Measurements from ENCODE around the gene RAD51B.

Gene RAD51B

DNA sequence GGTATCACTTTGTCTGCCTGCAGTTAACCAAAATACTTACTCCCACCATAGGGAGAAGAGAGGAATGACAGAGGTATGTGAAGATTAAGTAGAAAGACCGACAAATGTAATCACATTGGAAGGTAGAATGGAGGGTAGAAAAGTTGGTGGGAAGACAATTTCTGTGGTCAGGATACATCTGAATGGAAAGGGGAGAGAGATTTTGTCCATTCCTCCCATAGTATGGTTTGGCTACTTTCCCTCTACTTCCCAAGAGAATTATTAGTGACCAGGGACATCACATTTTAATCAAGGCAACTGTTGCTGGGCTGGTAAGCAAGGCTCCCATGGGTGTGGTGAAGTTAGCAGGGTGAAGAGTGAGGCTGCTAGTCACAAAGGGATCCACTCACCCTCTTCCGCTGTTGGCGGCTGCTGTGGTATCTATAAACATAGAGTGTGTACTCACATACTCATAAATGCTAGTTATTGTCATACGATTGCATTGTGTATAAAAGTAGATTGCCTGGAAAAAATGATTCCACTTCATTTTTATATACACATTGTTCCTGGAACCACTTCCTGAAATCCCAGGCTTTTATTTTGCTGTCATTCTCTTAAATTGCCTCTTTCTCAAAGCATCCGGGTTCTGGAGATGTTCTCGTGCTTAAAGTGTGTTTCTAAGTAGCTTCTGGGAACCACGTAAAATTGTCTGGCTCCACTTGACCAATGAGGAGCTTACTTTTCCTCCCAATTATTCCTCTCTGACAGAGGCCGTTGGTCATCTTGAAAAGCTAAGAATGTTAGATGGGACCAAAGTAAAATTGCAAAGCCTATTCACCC, 560.1 kb downstream of the RAD51B start:
- in situ Hi-C loops (cut with HindIII; ENCODE audit: low pct_unique_long_range_greater_than_20kb, low sequenced_read_pairs) = no loop called here
- no peak for TF ChIP-seq JUND (IDR thresholded peaks at IDR 0.05; ENCODE audit: low read depth)
- no peak for DNase-seq (ENCODE audit: low read depth in 1 of 2, low spot score in 1 of 2)

DNA sequence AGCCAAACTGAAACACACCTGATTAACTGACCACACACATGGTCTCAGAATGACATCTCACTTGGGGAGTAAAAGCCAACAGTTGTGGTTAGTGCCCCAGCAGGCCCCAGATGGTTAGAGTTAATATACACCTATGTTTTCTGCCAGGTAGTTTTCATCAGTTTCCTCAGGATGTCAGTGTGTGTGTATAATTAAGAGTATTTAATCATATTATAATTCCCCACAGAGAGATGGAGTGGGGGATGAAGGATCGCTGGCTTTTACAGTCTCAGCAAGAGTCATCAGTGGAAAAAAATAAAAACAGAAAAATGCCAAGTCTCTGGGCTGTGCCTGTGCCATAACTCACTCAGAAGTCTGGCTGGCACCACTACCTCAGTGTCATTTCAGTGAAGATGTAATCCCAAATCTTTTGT, 560.8 kb downstream of the RAD51B start:
- TF ChIP-seq JUND (IDR thresholded peaks at IDR 0.05; ENCODE audit: low read depth) = no peak
- in situ Hi-C loops (cut with HindIII; ENCODE audit: low pct_unique_long_range_greater_than_20kb, low sequenced_read_pairs) = no loop called here
- DNase-seq (ENCODE audit: low read depth in 1 of 2, low spot score in 1 of 2) = no peak

DNA sequence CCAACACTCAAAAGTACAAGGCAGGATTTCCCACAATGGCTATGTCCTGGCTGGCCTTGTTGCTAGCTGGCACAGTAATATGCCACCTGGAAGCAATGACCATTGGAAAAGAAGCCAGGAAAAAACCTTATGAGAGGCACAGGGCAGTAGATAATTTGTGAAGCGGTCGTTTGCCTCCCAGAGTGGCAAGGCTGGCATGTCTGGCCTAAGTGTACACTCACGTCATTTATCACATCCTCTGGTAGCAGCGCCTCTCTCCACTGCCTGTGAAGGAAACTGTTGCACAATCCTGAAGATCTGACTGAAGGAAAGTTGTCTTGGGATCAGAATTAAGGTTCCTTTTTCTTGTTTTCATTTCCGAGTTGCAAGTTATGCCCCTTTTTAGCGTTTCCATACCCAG, 564.8 kb downstream of the RAD51B start:
- TF ChIP-seq JUND (IDR thresholded peaks at IDR 0.05; ENCODE audit: low read depth) = no peak
- in situ Hi-C loops (cut with HindIII; ENCODE audit: low pct_unique_long_range_greater_than_20kb, low sequenced_read_pairs) = no loop called here
- DNase-seq (ENCODE audit: low read depth in 1 of 2, low spot score in 1 of 2) = no peak

DNA sequence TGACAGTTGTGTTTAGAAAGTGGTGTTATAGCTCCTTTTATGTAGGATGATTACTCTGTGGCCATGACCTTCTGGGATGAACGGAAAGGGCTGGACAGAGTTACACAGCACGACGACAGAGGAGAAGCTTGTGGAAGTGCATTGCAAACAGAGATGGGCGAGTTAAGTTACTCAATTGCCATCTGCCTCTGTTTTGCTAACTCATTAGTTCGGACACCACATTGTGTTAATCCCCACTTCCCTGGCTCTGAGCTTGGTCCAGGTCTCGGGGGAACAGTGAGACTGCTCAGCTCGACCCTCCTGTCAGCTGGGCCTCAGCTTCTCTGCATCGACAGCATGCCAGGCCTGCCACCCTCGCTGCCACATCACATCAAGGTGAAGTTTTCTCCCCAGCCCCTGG, 565.3 kb downstream of the RAD51B start:
- no peak for TF ChIP-seq JUND (IDR thresholded peaks at IDR 0.05; ENCODE audit: low read depth)
- DNase-seq (ENCODE audit: low read depth in 1 of 2, low spot score in 1 of 2) = no peak
- in situ Hi-C loops (cut with HindIII; ENCODE audit: low pct_unique_long_range_greater_than_20kb, low sequenced_read_pairs) = no loop called here

DNA sequence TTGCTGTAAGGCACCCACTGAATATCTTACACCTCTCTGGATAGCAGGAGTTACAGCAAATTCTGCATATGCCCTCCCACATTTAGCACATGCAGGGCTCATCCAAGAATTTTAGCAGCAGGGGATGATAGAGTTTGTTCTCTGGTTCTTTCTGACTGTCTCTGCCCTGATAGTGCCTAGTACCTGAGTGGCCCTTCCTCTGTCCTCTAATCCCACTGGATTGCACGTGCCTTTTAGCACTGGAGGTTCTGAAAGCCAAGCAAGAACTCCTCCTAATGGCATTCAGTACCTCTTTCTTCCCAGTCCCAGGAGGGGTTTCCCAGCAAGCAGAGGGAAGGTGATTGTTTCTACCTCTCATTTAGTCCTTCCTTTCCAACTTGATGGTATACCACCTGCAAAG, 566.9 kb downstream of the RAD51B start:
- no peak for TF ChIP-seq JUND (IDR thresholded peaks at IDR 0.05; ENCODE audit: low read depth)
- in situ Hi-C loops (cut with HindIII; ENCODE audit: low pct_unique_long_range_greater_than_20kb, low sequenced_read_pairs) = no loop called here

DNA sequence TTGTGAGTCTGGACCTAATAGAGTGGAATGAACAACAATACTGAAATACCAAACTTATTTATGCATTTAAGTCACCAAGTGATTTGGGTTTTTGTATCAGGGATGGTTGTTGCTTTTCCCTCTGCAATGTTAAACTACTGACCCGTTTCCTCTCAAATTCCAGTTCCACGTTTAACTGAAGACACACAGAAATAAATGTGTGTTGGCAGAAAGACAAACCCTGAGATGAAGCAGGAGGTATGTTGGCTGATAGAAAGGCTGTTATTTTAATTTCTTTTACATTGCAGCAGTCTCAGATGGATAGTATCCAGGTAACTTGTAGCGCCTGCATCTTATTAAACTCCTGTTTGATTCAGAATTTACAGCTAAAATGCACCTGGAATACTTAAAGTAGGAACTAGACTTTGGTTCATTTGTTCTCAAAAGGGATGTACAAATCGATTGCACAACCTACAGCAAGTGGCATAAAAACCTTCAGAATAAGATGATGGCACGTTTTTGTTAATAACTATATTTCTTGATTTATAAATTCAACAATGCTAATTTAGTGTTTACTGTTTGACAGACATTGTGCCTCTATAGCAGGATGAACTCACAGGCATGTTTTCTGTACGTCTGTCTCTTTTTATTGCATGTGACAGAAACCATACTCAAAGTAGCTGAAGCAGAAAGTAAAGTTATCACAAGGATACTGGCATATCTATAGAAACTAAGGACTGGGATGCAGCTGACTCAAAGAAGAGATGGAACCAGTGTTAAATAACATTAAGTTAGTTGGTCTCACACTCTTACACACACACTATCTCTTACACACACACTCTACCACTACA, 567.6 kb downstream of the RAD51B start:
- in situ Hi-C loops (cut with HindIII; ENCODE audit: low pct_unique_long_range_greater_than_20kb, low sequenced_read_pairs) = no loop called here
- TF ChIP-seq JUND (IDR thresholded peaks at IDR 0.05; ENCODE audit: low read depth) = no peak
- no peak for DNase-seq (ENCODE audit: low read depth in 1 of 2, low spot score in 1 of 2)

More for the DNA sequence above, 566.9 kb downstream of the RAD51B start:
- no peak for DNase-seq (ENCODE audit: low read depth in 1 of 2, low spot score in 1 of 2)

DNA sequence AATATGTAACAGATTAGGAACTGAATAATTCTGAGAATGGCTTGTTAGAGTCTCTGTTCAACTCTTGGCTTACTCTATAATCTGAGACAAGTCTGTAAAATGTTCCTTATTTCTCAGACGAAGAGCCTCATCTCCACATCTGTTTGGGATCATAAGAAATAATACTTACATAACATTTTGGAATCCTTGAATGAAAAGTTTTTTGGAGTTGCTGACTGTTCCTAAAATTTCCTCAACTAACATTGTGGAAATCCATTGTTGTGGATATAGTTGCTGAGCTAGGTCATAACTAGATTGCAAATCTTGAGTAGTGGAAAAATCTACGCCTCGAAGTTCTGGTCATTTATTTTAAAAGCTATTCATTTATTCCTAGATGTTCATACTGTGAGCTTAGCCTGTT, 570.4 kb downstream of the RAD51B start:
- in situ Hi-C loops (cut with HindIII; ENCODE audit: low pct_unique_long_range_greater_than_20kb, low sequenced_read_pairs) = no loop called here
- DNase-seq (ENCODE audit: low read depth in 1 of 2, low spot score in 1 of 2) = no peak
- no peak for TF ChIP-seq JUND (IDR thresholded peaks at IDR 0.05; ENCODE audit: low read depth)

DNA sequence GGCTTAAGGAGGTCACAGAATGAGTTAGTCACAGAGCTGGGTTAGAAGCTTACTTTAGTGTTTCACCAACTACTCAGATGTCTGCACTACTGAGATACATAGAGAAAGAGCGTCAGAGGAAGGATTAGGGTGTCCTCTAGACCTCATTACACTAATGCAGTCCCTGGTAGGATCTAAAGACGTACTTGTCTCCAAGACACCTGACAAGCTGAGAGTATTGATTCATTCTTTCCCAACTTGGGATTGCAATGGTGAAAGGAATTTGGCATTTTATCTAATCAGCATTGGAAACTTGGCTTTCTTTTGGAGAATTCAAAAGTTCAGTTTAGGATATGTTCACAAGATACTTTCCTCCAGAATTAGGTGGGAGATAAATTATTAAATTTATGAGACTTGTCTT, 571.2 kb downstream of the RAD51B start:
- TF ChIP-seq JUND (IDR thresholded peaks at IDR 0.05; ENCODE audit: low read depth) = no peak
- DNase-seq (ENCODE audit: low read depth in 1 of 2, low spot score in 1 of 2) = no peak
- in situ Hi-C loops (cut with HindIII; ENCODE audit: low pct_unique_long_range_greater_than_20kb, low sequenced_read_pairs) = no loop called here

DNA sequence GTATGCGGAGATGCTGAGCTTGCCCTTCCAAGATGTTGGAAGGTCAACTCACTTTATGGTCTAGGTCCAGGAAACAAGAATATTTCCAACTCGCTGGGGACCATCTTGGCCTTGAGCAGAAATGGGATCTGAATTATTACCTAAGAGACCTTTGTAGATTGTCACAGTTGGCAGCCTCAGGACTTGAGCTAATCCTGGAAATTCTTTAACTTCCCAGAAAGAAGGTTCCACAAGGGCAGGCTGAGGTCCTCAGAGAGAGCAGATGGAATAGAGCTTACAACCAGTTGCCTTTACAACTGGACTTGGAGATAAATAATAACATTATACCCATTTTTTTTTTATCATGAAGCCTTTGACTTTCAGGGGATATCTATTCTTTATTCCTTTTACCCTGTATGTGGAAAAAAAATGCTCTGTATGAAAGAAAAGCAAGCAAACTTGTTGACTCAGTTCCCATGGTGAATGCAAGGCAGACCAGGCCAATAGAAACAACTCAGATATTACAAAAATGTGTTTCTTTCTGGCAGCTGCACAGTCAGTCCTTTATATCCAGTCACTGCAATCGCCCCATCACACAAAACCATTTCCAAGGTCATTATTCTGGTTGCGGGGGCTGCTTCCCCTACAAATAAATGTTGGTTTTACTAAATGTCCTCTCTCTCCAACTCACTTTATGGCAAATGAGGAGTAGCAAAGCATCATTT, 571.9 kb downstream of the RAD51B start:
- DNase-seq (ENCODE audit: low read depth in 1 of 2, low spot score in 1 of 2) = no peak
- in situ Hi-C loops (cut with HindIII; ENCODE audit: low pct_unique_long_range_greater_than_20kb, low sequenced_read_pairs) = no loop called here
- no peak for TF ChIP-seq JUND (IDR thresholded peaks at IDR 0.05; ENCODE audit: low read depth)

DNA sequence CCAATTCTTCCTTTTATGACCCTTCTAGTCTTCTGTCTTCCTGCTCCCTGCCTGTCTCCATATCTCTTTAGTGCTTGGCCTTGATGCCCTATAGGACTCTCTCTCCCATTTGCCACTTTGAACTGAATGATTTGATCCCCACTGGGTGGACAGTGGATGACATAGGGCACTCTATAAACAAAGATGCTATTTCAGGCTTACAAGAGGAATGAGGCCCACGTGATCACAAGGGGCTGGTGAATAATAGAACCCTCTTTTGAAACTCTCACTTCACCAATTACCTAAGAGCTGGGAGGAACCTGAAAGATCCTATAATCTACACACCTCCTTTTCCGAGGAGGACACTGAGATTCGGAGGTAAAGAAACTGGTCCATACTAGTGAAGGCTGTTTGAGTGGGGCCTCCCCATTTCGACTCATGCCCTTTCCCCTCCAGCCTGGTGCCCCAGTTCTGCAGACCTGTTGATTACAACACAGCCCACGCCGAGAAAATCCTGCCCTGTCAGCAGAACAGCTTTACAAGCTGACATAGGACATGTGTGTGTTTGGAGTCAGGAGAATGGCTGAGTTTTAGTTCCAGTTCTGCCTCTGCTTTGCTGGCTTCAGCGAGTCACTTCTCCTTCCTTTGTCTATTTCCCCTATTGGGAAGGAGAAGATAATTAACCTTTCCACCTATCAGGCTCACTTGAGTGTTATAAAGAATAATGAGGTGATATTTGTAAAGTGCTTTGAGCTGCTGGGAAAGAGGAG, 573.0 kb downstream of the RAD51B start:
- no peak for DNase-seq (ENCODE audit: low read depth in 1 of 2, low spot score in 1 of 2)
- no peak for TF ChIP-seq JUND (IDR thresholded peaks at IDR 0.05; ENCODE audit: low read depth)
- in situ Hi-C loops (cut with HindIII; ENCODE audit: low pct_unique_long_range_greater_than_20kb, low sequenced_read_pairs) = no loop called here

DNA sequence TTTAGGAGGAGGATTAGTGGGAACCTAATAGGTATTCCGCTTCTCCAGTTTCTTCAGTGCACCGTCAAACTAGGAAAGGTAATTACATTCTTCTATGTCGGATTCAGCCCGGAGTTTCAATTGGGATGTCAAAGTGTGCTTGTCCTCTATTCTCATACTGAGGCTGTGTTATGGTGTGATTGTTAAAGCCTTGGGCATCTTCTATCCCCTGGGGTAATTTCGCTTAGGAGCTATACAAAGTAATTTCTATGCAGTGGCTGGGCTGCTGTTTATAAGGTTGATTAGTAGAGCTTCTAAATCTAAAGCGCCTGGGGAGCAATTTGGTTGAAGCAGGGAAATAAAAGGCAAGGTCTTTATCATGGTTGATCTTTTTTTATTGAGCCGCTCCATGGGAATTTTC, 573.7 kb downstream of the RAD51B start:
- in situ Hi-C loops (cut with HindIII; ENCODE audit: low pct_unique_long_range_greater_than_20kb, low sequenced_read_pairs) = no loop called here
- DNase-seq (ENCODE audit: low read depth in 1 of 2, low spot score in 1 of 2) = no peak
- TF ChIP-seq JUND (IDR thresholded peaks at IDR 0.05; ENCODE audit: low read depth) = no peak

DNA sequence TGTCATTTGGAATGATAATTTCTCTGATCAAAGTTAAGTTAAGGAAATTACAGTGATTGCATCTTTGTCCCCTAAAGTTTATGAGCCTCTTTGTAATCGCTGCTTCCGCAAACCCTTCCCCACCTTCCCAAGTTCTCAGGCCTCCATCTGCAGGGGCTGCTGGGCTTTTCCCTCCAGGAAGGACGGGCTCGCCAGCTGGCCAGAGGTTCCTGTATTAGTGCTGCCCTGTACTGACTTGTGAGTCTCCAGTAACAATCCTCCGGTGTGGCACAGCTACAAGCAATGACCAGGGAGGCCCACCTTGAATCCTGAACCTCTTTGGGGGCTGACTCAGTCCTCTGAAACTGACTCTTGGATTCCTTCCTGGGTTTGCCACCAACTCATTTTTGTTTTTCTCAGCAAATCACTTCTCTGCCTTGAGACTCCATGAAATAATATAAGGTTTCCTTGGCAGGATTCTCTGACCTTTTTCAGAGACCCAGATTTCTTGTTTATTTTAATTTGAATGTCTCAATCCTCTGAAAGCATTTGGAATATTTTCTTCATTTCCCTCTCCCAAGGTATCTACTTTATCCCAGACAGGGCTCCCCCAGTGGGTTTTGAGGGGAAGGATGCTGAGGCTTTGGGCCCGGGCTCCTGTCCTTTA, 574.7 kb downstream of the RAD51B start:
- in situ Hi-C loops (cut with HindIII; ENCODE audit: low pct_unique_long_range_greater_than_20kb, low sequenced_read_pairs) = no loop called here
- no peak for TF ChIP-seq JUND (IDR thresholded peaks at IDR 0.05; ENCODE audit: low read depth)
- DNase-seq (ENCODE audit: low read depth in 1 of 2, low spot score in 1 of 2) = no peak

Data from T47D (cell line).